PC-3 (cell line): ENCODE measurements around the gene CAPG. TPM values are rescaled to one million over a fixed set of nuclear protein-coding genes. Genes with fewer than 3 reads are reported as not detected.

Experiments
- ATAC-seq: fragments of 200-7000 bp; cut with Tn5 transposase; 2 replicates; pipeline ENCODE4 v1.9.1; 2020; ENCODE audit warnings: mild to moderate bottlenecking, moderate library complexity
- BruUV-seq: library from RNA; stranded (reverse); fragments of 400-500 nt; replicated peaks from 2 replicates; lab custom pipeline; 2021; lab: Mats Ljungman, UMichigan
- CTCF ChIA-PET: fragments of 300-600 bp; sonication (Branson Sonifier 250); formaldehyde crosslinking; loops from one replicate; lab custom pipeline; 2022; ENCODE audit warnings: antibody characterized with exemption; lab: Charles Lee
- POLR2A ChIA-PET: fragments of 300-600 bp; sonication (Branson Sonifier 250); formaldehyde crosslinking; loops from one replicate; lab custom pipeline; 2022; ENCODE audit warnings: antibody characterized with exemption; ENCODE audit not compliant: unreplicated experiment; lab: Charles Lee
- DNase-seq: peaks from one replicate; pipeline ENCODE4 v3.0.0-alpha.2; 2015
- H2AFZ ChIP-seq: fragments of 300-600 bp; sonication (generic); 2 replicates; pipeline ENCODE4 v1.6.0; 2016; ENCODE audit warnings: antibody characterized with exemption, low read length
- H3F3A ChIP-seq: fragments of 300-600 bp; sonication (generic); one replicate; pipeline ENCODE4 v1.6.0; 2017; ENCODE audit warnings: antibody characterized with exemption, low read length, control low read depth, mild to moderate bottlenecking; ENCODE audit not compliant: unreplicated experiment
- H3K27ac ChIP-seq: fragments of 300-600 bp; sonication (generic); 2 replicates; pipeline ENCODE4 v1.5.1; 2016; ENCODE audit warnings: mild to moderate bottlenecking, low read length
- H3K27me3 ChIP-seq: fragments of 300-600 bp; sonication (generic); 2 replicates; pipeline ENCODE4 v1.6.1; 2016; ENCODE audit warnings: low read length, mixed read lengths
- H3K36me3 ChIP-seq: fragments of 300-600 bp; sonication (generic); 2 replicates; pipeline ENCODE4 v1.6.1; 2016; ENCODE audit warnings: low read depth, mixed run types, low read length, mixed read lengths
- H3K4me1 ChIP-seq: fragments of 300-600 bp; sonication (generic); 2 replicates; pipeline ENCODE4 v1.5.1; 2016; ENCODE audit warnings: low read length; ENCODE audit not compliant: insufficient read depth
- H3K4me2 ChIP-seq: fragments of 300-600 bp; sonication (generic); 2 replicates; pipeline ENCODE4 v1.6.0; 2016; ENCODE audit warnings: low read length
- H3K4me3 ChIP-seq: fragments of 300-600 bp; sonication (generic); 2 replicates; pipeline ENCODE4 v1.5.1; 2016; ENCODE audit warnings: mild to moderate bottlenecking, low read length, mixed read lengths
- H3K79me2 ChIP-seq: fragments of 300-600 bp; sonication (generic); 2 replicates; pipeline ENCODE4 v1.6.1; 2017; ENCODE audit warnings: low read length, mixed read lengths
- H3K9ac ChIP-seq: fragments of 300-600 bp; sonication (generic); 2 replicates; pipeline ENCODE4 v1.6.0; 2016; ENCODE audit warnings: mild to moderate bottlenecking, low read length
- H3K9me2 ChIP-seq: fragments of 300-600 bp; sonication (generic); replicated peaks from 2 replicates; pipeline ENCODE4 v1.6.1; 2016; ENCODE audit warnings: mixed run types, low read length, mixed read lengths
- H3K9me3 ChIP-seq: fragments of 300-600 bp; sonication (generic); 2 replicates; pipeline ENCODE4 v1.6.1; 2016; ENCODE audit warnings: low read length, mixed read lengths
- H4K20me1 ChIP-seq: fragments of 300-600 bp; sonication (generic); 2 replicates; pipeline ENCODE4 v1.6.1; 2016; ENCODE audit warnings: low read length, mixed read lengths
- CTCF ChIP-seq: fragments of 300-600 bp; sonication (generic); conservative IDR thresholded peaks from 2 replicates; pipeline ENCODE4 v1.5.1; 2017; ENCODE audit warnings: antibody characterized with exemption, low read depth, mild to moderate bottlenecking, low read length
- EZH2 ChIP-seq: fragments of 300-600 bp; sonication (generic); IDR thresholded peaks from one replicate; pipeline ENCODE4 v1.6.1; 2017; ENCODE audit warnings: antibody characterized with exemption, mild to moderate bottlenecking, low read length; ENCODE audit not compliant: unreplicated experiment
- EZH2phosphoT487 ChIP-seq: fragments of 300-600 bp; sonication (generic); IDR thresholded peaks from 2 replicates; pipeline ENCODE4 v1.6.1; 2018; ENCODE audit warnings: mild to moderate bottlenecking, antibody characterized with exemption, low read length, borderline replicate concordance
- intact Hi-C: fragments of 100-400 bp; cut with micrococcal nuclease; formaldehyde crosslinking; loops from 2 replicates; pipeline ENCODE4 v1.9.0; 2023
- total RNA-seq: library from RNA; depleted of rRNA; stranded (reverse); fragments of >200 nt; gene quantifications from 2 replicates; pipeline ENCODE4 v1.2.3, GENCODE V29; 2014

CAPG gene
- total RNA-seq, 1 experiment from 2014 or later, result 221 TPM

GRCh38 chr2:85376291-85377065 is 33.7 kb downstream of the CAPG start:
- ChIA-PET POLR2A (no interaction called here), CTCF (no interaction called here)
- peaks cover 4% of the 10 kb centered on the region; the same call in 1 of the 2 replicates for H3K4me1 ChIP-seq
- H3K9me2 ChIP-seq, result no peaks in the 10 kb centered on the region
- no peak overlapping the region for H2AFZ ChIP-seq
- H3F3A ChIP-seq, result no peaks in the 10 kb centered on the region
- no peak for TF ChIP-seq CTCF
- TF ChIP-seq EZH2phosphoT487, result no peak
- TF ChIP-seq EZH2, result no peak
- H3K4me3 ChIP-seq, result no peak overlapping the region
- intact Hi-C loops, result no loop called here
- no peaks in the 10 kb centered on the region for H3K79me2 ChIP-seq
- H3K27ac ChIP-seq, result no peak overlapping the region
- BruUV-seq, result no TSS peak
- no peaks in the 10 kb centered on the region for H3K9me3 ChIP-seq
- H3K27me3 ChIP-seq, result no peaks in the 10 kb centered on the region
- ATAC-seq (no peak), DNase-seq (no peak)
- H3K4me2 ChIP-seq, result no peak overlapping the region
- H3K9ac ChIP-seq, result no peak overlapping the region
- peaks cover 7% of the 10 kb centered on the region; the same call in 1 of the 2 replicates for H3K36me3 ChIP-seq
- no peaks in the 10 kb centered on the region for H4K20me1 ChIP-seq

- POLR2A ChIA-PET, result interaction anchor here (0.5 kb wide), 1 partner anchor 175 kb away, joined by 3 read pairs; no protein-coding TSS in a partner anchor
- CTCF ChIA-PET, result no interaction called here
Observed at GRCh38 chr2:85371045-85371444, 39.1 kb downstream of the CAPG start.

More at GRCh38 chr2:85371045-85371444, 39.1 kb downstream of the CAPG start:
- intact Hi-C loops, result no loop called here
- Histone ChIP-seq H3K27me3 (no peaks in the 10 kb centered on the region), H3K4me2 (no peak overlapping the region), H3K9ac (no peak overlapping the region), H3K27ac (no peak overlapping the region), H3K9me3 (no peaks in the 10 kb centered on the region), H3K36me3 (no peaks in the 10 kb centered on the region; the same call in 1 of the 2 replicates), H3F3A (no peaks in the 10 kb centered on the region), H3K4me3 (no peak overlapping the region), H3K9me2 (no peaks in the 10 kb centered on the region), H3K4me1 (peaks cover 18% of the 10 kb centered on the region), H3K79me2 (no peaks in the 10 kb centered on the region), H4K20me1 (no peaks in the 10 kb centered on the region), H2AFZ (no peak overlapping the region)
- no TSS peak for BruUV-seq
- DNase-seq (no peak), ATAC-seq (no peak)
- TF ChIP-seq EZH2phosphoT487, result no peak
- TF ChIP-seq EZH2, result no peak
- no peak for TF ChIP-seq CTCF
